Transverse colon (tissue), 4 donors: ENCODE data around the gene TFG. TPM values are rescaled to one million over a fixed set of nuclear protein-coding genes. Genes with fewer than 3 reads are reported as not detected.

Experiments
- DNase-seq: peaks from one replicate; pipeline ENCODE4 v3.0.0-alpha.2; 2019
- H3K27ac ChIP-seq, 4 donors: fragments of 200-600 bp; sonication (generic); 2 replicates each; pipeline ENCODE4 v1.5.1; 2016 to 2018; ENCODE audit warnings: inconsistent platforms in 4 of 4
- H3K27me3 ChIP-seq: fragments of 200-600 bp; sonication (generic); 2 replicates; pipeline ENCODE4 v1.5.1; 2017; ENCODE audit warnings: inconsistent platforms
- H3K36me3 ChIP-seq, 4 donors: fragments of 200-600 bp; sonication (generic); 2 replicates each; pipeline ENCODE4 v1.5.1; 2017 to 2019; ENCODE audit warnings: inconsistent platforms in 4 of 4
- H3K4me1 ChIP-seq, 4 donors: fragments of 200-600 bp; sonication (generic); 2 replicates each; pipeline ENCODE4 v1.5.1; 2017 to 2020; ENCODE audit warnings: inconsistent platforms in 4 of 4
- H3K4me3 ChIP-seq, 4 donors: fragments of 200-600 bp; sonication (generic); 1 replicate in 1 of 4; 2 replicates in 3 of 4; pipeline versions ENCODE4 v1.5.1 to v1.6.1; 2017 to 2019; ENCODE audit warnings: inconsistent platforms in 4 of 4
- H3K9me3 ChIP-seq, 2 donors: fragments of 200-600 bp; sonication (generic); 2 replicates each; pipeline ENCODE4 v1.5.1; 2017 to 2019; ENCODE audit warnings: inconsistent platforms in 2 of 2
- CTCF ChIP-seq, 5 experiments: fragments of 200-600 bp in 3 of 5; fragments of 450-650 bp in 2 of 5; sonication (generic) in 3 of 5; IDR thresholded peaks; 1 replicate in 2 of 5; 2 replicates in 3 of 5; pipeline ENCODE4 v1.5.1; 2016 to 2017; ENCODE audit warnings: antibody characterized with exemption in 5 of 5, inconsistent platforms in 3 of 5, mild to moderate bottlenecking in 2 of 5, moderate library complexity in 1 of 5
- EP300 ChIP-seq: sonication (generic); formaldehyde crosslinking; IDR thresholded peaks from one replicate; pipeline ENCODE4 v1.6.1; 2017; ENCODE audit warnings: antibody characterized with exemption, low read depth
- POLR2A ChIP-seq: fragments of 450-650 bp; IDR thresholded peaks from one replicate; pipeline ENCODE4 v1.6.1; 2016; ENCODE audit warnings: antibody characterized with exemption, mild to moderate bottlenecking, moderate library complexity
- POLR2AphosphoS5 ChIP-seq, 3 donors: sonication (generic); formaldehyde crosslinking; IDR thresholded peaks; one replicate each; pipeline ENCODE4 v1.6.1; 2016; ENCODE audit warnings: antibody characterized with exemption in 3 of 3
- WGBS, 2 donors: methylation state at CpG; one replicate each; pipeline ENCODE4 v1.1.5; 2018; ENCODE audit warnings: low coverage in 1 of 2; 5-methylcytosine and 5-hydroxymethylcytosine counted together
- in situ Hi-C, 4 donors: fragments of 200-750 bp; cut with MboI; loops; one replicate each; pipeline versions ENCODE4 v1.15.0 to v1.15.1; 2017; ENCODE audit warnings: low sequenced_read_pairs in 3 of 4, low pct_ligation_motif_present in 1 of 4, low pct_unique_long_range_greater_than_20kb in 1 of 4
- intact Hi-C: fragments of 100-400 bp; cut with DNase I; formaldehyde crosslinking; loops from one replicate; pipeline ENCODE4 v1.15.1; 2023; ENCODE audit warnings: low total_unique reads
- total RNA-seq, 4 donors: library from RNA; depleted of rRNA; stranded (reverse); fragments of >200 nt; gene quantifications; one replicate each; pipeline ENCODE4 v1.1.0, GENCODE V29; 2016

TFG gene
- total RNA-seq, 4 donors from 2014 or later, result 72.2 to 118 (median 94.3) TPM

GRCh38 chr3:100782348-100782747, 73.1 kb downstream of the TFG start:
- TF ChIP-seq POLR2AphosphoS5 (IDR thresholded peaks at IDR 0.05) (no peak), CTCF (IDR thresholded peaks at IDR 0.05) (no peak), POLR2A (no peak), EP300 (no peak)
- H3K4me3 ChIP-seq, result no peak overlapping the region
- no peaks in the 10 kb centered on the region for H3K27me3 ChIP-seq
- DNase-seq, result no peak
- intact Hi-C loops (no loop called here), in situ Hi-C loops (no loop called here)
- peaks cover 0 to 5% (median 0%) of the 10 kb centered on the region in 4 donors for H3K4me1 ChIP-seq
- H3K27ac ChIP-seq, result no peak overlapping the region
- WGBS, 2 donors, result 67% methylated on average over 2 of the region's 2 CpGs; no CpG with 5 or more reads in 1 of the 2 donors
- H3K9me3 ChIP-seq, result peaks cover 0 to 6% of the 10 kb centered on the region in 2 donors
- H3K36me3 ChIP-seq, result peaks cover 0 to 4% (median 0%) of the 10 kb centered on the region in 4 donors

GRCh38 chr3:100782906-100783305, 73.6 kb downstream of the TFG start:
- H3K27me3 ChIP-seq, result no peaks in the 10 kb centered on the region
- H3K27ac ChIP-seq, result peak overlapping the region in 1 of 4 donors; percentile 18
- H3K36me3 ChIP-seq, result peaks cover 0 to 4% (median 0%) of the 10 kb centered on the region in 4 donors
- peaks cover 0 to 5% (median 0%) of the 10 kb centered on the region in 4 donors for H3K4me1 ChIP-seq
- 47 to 49% methylated on average over 2 to 3 of the region's 3 CpGs for WGBS, 2 donors
- TF ChIP-seq CTCF (IDR thresholded peaks at IDR 0.05) (no peak), POLR2AphosphoS5 (IDR thresholded peaks at IDR 0.05) (no peak), POLR2A (no peak), EP300 (no peak)
- H3K9me3 ChIP-seq, result peaks cover 0 to 6% of the 10 kb centered on the region in 2 donors
- in situ Hi-C loops, result no loop called here
- H3K4me3 ChIP-seq, result no peak overlapping the region
- intact Hi-C loops, result no loop called here
- no peak for DNase-seq

GRCh38 chr3:100783619-100784018, 74.3 kb downstream of the TFG start:
- H3K36me3 ChIP-seq, result peaks cover 0 to 4% (median 0%) of the 10 kb centered on the region in 4 donors
- TF ChIP-seq EP300 (no peak), POLR2AphosphoS5 (IDR thresholded peaks at IDR 0.05) (no peak), POLR2A (no peak), CTCF (IDR thresholded peaks at IDR 0.05) (no peak)
- no peak for DNase-seq
- WGBS, 2 donors, result 58 to 71% methylated on average over 2 to 3 of the region's 3 CpGs
- no peak overlapping the region for H3K27ac ChIP-seq
- no peak overlapping the region for H3K4me3 ChIP-seq
- peaks cover 0 to 5% (median 0%) of the 10 kb centered on the region in 4 donors for H3K4me1 ChIP-seq
- H3K27me3 ChIP-seq, result no peaks in the 10 kb centered on the region
- H3K9me3 ChIP-seq, result peaks cover 0 to 6% of the 10 kb centered on the region in 2 donors
- in situ Hi-C loops, result no loop called here
- intact Hi-C loops, result no loop called here

GRCh38 chr3:100789579-100789978, 80.3 kb downstream of the TFG start:
- peaks cover 0 to 4% (median 0%) of the 10 kb centered on the region in 4 donors for H3K36me3 ChIP-seq
- no peaks in the 10 kb centered on the region for H3K27me3 ChIP-seq
- no peak overlapping the region for H3K4me3 ChIP-seq
- WGBS, 2 donors, result 96 to 100% methylated on average over 2 of the region's 2 CpGs
- peaks cover 0 to 6% of the 10 kb centered on the region in 2 donors for H3K9me3 ChIP-seq
- H3K27ac ChIP-seq, result no peak overlapping the region
- in situ Hi-C loops, result no loop called here
- intact Hi-C loops, result no loop called here
- H3K4me1 ChIP-seq, result no peaks in the 10 kb centered on the region
- DNase-seq, result no peak
- TF ChIP-seq CTCF (IDR thresholded peaks at IDR 0.05) (no peak), POLR2AphosphoS5 (IDR thresholded peaks at IDR 0.05) (no peak), EP300 (no peak), POLR2A (no peak)
